GM21723 (cell line): Measurements from ENCODE around the gene SLC6A3.

ENCODE experiments used
- ATAC-seq: cut with Tn5 transposase; IDR thresholded peaks from one replicate; pipeline ENCODE4 v1.9.1; 2021; ENCODE audit warnings: mild to moderate bottlenecking, moderate library complexity; ENCODE audit not compliant: unreplicated experiment

The SLC6A3 gene

GRCh38 chr5:1445313-1445688 is at the start of gene SLC6A3:
Gene SLC6A3 (minus strand): TSS chr5:1445440. CDS start chr5:1443197, 2,243 bp downstream.
- ATAC-seq: no peak

DNA sequence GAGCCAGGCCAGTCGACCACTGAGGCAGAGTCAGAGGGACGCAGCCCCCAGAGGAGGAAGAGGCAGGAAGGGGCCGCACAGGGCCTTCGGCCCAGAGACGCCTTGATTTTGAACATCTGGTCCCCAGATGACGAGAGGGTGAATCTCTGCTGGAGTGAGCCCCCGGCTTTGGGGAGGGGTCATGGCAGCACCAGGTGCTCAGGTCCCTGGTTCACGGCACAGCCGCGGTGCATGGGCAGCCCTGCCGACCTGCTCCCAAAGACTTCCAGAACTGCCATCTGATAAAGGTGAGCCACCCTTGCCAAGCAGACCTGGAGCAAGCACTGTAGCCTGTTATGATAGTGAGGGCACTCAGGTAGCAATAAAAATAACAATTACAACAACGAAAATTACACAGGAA is 48.7 kb upstream of the SLC6A3 start:
- no peak for ATAC-seq

- no peak for ATAC-seq
Observed at GRCh38 chr5:1493413-1493812, 48.2 kb upstream of the SLC6A3 start.

GRCh38 chr5:1492757-1493156 is 47.5 kb upstream of the SLC6A3 start:
- no peak for ATAC-seq

DNA sequence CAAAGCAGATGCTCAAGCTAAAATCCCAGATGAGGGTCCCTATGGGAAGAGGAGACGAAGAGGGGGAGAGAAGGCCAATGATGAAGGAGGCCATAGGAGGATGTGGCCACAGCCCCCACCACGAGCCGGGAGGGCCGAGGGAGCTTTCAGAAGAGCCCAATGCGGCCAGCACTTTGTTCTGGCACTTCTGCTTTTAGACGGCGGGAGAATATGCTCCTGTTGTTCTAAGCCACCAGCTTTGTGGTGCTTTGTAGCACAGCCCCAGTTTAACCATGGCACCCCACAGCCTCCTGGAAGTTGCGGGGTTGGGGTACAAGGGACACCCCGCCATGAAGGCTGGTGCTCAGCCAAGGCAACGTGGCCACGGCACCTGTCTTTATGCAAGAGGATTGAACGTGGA is 45.1 kb upstream of the SLC6A3 start:
- no peak for ATAC-seq

- ATAC-seq: no peak
Observed at GRCh38 chr5:1489754-1490153, 44.5 kb upstream of the SLC6A3 start.

DNA sequence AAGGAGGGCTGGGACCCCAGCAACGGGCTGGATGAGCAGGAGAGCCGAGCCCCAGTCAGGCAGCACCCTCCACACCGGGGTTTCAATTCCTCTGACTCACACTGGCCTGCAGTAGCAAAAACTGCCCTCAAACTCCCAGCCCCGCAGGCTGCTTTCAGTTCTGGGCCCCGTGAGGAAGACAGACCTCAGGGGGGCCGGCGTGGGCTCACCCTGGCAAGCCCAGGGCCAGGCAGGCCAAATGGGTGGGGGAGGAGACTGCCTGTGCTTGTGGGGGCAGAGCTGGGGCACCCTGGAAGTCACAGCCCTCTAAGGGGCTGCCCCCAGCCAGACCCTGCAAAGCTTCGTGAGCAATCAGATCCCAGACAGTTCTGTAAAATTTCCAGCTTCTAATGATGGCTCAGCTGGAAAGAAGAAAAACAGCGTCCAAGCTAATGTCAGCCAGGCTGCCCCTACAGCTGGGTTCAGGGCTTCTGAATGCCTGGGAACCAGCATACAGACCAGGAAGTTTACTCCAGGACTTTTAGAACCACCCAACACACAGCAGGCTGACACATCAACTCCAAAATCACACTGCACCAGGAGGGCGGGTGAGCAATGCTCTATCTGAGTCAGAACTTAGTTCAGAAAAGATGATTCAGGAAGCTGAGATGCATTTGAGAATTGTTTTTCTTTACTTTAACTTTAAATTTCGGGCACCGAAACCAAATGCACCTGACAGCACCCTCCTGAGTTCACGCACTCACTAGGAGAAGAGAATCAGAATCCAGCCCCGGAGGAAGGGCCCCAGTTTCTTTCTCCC is 43.8 kb upstream of the SLC6A3 start:
- peak; percentile 53 for ATAC-seq

DNA sequence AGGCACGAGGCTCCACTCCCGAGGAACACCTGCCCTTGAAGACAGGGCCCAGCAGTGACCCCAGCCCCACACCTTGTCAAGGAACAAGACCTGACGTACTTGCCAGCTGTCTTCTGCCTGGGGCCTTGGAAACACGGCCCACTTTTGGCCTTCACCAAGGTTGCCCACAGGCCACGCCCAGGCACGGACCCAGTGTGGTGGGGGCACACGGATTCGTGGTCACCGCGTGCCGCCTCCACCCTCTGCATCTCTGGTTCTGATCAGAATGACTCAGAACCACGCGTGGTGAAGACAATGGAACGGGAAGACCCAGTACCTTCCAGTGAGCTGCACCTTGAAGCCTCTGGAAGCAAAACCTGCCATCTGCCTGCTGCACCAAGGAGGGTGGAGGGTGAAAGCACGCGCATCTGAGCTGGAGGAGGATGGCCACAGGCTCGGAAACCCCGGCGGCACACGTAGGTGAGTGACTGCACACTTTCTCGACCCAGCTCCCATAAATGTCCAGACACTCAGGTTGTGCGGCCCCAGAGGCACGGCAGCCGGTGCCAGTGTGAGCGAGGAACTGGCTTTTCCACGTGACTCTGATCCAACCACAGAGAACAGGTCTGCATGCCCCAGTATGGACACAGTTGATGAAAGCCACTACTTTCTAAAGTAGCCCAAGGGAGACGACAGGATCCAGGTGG is 42.0 kb upstream of the SLC6A3 start:
- ATAC-seq: no peak

DNA sequence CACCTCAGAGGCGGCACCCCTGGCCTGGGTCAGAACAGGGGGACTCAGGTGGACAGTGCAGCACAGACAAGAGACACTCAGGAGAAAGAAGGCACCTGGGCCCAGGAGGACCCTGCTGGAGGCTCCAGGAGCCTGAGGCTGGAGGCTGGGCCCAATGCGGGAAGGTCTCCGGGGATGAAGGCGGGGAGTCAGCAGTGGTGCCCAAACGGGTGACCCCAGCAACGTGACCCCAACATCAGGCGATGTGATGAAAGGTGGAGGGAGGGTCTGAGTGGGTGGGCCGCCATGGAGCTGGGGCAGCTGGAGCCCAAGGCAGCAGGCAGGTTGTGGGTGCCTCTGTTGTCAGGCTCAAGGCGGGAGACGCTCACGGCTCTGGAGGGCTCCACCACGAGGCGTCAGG is 41.0 kb upstream of the SLC6A3 start:
- ATAC-seq: no peak

- no peak for ATAC-seq
Observed at GRCh38 chr5:1485579-1486118, 40.4 kb upstream of the SLC6A3 start.

DNA sequence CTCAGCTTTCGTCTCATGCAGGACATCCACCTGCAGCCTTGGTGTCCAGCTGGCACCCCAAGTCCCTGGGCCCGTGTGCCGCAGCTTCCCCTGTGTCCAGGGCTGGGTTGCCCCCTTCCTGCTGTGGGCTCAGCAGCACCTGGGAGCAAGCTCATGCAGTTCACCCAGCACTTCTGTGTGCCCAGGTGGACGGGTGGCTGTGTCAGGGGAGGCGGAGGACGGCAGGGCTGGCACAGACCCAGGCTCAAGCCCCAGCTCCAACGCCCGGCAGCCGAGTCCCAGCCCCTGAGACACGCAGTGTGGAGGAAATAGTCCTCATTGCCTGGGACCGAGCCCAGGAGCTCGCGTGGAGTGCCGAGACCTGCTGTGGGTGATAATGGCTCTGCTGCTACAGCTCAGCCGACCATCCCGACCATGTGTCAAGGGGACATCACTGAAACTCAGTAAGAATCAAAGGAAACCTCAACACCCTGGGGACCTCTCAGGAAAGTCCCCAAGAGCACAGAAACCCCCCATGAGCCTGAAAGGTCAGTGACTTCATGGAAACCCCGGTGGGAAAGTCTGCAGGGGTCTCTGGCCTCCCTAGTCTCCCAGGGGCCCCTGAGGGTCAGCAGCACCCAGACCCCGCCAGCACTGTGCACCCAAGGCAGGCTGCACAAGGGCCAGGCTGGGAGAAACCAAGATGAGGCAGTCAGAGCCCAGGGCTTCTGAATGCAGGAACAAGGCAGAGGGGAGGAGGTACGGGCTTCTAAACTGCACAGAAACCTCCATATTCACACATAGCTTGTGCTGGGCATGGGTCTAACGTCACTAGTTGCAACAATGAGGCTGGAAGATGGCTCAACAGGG is 39.7 kb upstream of the SLC6A3 start:
- ATAC-seq: peak; percentile 57

DNA sequence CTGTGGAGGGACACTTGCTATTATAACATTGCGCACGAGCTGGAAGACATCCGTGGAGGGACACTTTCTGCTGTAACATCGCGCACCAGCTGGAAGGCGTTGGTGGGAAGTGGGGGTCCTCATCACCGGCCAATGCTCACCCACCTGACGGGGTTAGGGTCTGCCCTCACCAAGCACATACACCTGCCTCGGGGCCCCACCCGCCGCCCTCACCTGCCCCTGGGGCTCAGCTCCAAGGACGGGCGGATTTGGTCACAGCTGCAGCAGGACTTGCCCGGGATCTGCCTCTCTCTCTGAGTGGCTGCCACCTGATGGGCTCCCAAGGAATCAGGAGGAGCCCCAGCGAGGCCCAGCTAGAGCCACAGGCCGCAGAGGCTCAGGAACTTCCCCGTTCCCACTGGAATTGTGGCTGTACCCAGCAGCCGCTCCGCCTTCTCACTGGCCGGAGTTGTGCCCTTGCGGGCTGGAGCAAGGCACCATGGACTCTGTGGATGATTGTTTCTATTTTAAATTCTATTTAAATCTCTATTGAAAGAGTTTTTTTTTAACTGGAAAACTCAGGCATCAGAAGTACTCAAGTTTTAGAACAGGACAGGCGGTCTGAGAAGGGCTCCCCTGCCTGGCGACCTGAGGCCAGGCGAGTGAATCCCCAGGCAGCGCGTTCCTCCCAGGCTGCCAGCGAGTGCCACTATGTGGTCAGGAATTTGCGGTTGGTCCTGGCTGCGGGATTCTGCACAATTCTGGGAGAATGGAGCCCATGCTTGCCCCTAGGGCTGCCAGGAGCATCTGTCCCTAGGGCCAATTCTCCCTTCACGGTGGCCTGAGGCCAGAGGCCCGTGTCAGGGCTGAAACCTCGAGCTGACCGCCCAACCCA is 38.9 kb upstream of the SLC6A3 start:
- no peak for ATAC-seq

GRCh38 chr5:1483064-1483463 is 37.8 kb upstream of the SLC6A3 start:
- ATAC-seq: no peak

DNA sequence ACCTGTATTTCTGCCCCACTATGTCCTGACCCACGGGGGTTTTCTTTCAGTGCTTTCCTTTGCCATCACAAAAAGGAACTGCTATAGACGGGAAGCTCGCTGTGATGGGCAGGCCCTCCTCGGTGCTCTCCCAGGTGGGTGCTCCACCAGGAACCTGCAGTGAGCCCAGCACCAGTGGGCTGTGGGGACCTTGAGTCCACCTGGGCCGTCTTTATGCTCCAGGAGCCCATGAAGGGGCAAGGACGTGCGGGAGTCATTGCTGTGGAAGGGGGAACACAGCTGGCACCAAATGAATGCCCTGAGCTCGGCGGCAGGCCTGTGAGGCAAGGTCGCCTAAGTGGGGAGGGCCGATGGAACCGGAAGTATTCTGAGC is 36.7 kb upstream of the SLC6A3 start:
- ATAC-seq: no peak

DNA sequence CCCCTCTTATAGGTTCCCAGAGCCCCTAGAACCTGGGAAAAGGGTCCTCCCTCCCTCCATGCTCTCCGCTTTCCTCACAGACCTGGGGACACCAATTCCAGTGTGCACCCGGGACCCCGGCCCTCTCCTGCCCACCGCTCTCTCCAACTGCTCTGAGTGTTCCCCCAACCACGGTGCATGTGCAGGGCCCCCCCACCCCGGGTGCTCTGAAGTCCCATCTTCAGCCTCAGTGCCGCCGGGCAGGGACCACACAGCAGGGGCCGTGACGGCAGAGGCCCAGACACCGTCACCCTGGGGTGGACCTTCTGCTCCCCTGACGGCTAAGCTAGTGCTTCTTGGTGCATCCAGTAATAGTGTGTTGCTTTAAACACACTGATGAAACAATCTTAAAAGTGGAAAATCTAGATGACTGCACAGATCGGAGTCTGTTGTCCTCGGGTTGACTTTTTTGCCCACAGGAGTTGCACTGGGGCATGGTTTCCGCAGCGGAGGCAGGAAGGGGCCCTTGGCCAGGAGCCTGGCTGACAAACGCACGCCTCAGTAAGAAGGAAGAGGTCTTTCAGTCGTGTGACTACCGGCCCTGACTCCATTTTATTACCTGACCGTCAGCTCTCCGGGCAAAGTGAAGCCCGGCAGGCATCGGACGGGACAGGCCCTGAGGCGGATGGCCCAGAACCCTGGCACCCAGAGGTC is 36.2 kb upstream of the SLC6A3 start:
- no peak for ATAC-seq

- no peak for ATAC-seq
Observed at GRCh38 chr5:1480806-1481205, 35.6 kb upstream of the SLC6A3 start.

- no peak for ATAC-seq
Observed at GRCh38 chr5:1480217-1480616, 35.0 kb upstream of the SLC6A3 start.

GRCh38 chr5:1479581-1480188 is 34.4 kb upstream of the SLC6A3 start:
- no peak for ATAC-seq

GRCh38 chr5:1479066-1479465 is 33.8 kb upstream of the SLC6A3 start:
- no peak for ATAC-seq
